ENCODE measurements around the gene COPS2. TPM values are rescaled to one million over a fixed set of nuclear protein-coding genes. Genes with fewer than 3 reads are reported as not detected.

COPS2 gene
- total and polyA plus RNA-seq, 9 of the 15 experiments (the other 6 are each of a cell fraction or from before 2014, with no cell fraction given), result 66.4 to 154 (median 117) TPM

DNA sequence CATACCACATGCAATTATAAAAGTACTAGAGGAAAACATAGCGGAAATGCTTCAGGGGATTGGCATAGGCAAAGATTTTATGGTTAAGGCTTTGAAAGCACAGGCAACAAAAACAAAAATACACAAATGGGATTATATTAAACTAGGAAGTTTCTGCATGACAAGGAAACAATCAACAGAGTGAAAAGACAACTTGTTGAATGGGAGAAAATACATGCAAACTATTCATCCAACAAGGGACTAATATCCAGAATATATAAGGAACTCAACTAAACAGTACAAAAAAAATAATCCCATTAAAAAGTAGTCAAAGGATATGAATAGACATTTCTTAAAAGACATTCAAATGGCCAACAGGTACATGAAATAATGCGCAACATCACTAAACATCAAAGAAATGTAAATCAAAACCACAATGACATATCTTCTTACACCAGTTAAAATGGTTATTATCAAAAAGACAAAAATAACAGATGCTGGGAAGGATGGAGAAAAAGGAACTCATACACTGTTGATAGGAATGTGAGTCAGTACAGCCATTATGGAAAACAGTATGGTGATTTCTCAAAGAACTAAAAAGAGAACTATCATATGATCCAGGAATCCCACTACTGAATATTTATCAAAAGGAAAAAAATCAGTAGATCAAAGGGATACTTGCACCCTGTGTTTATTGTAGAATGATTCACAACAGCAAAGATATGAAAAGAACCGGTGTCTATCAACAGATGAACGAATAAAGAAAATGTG lies 39.1 kb downstream of the COPS2 start:
- H3K4me3 ChIP-seq, result no peak overlapping the region
- H4K20me1 ChIP-seq (replicated peaks; ENCODE audit: control insufficient read depth, insufficient read depth, low read length), result no peaks in the 10 kb centered on the region
- no peak overlapping the region for H3K9ac ChIP-seq (ENCODE audit: insufficient read depth in 1 of 2, low read depth in 2 of 2, low read length in 2 of 2)
- intact Hi-C loops (cut with micrococcal nuclease) (no loop called here), in situ Hi-C loops (cut with MboI) (no loop called here)
- peaks cover 31% of the 10 kb centered on the region; the same call in 2 of the 3 replicates for H3K36me3 ChIP-seq (ENCODE audit: control insufficient read depth, insufficient read depth, low read length)
- ATAC-seq (no peak), DNase-seq (ENCODE audit: extremely low read depth in 1 of 4, low spot score in 3 of 4) (no peak), FAIRE-seq (no peak)
- TF ChIP-seq MTA1 (IDR thresholded peaks at IDR 0.05; ENCODE audit: borderline replicate concordance) (no peak), HEY1 (CRISPR knock-in tag; IDR thresholded peaks at IDR 0.05; ENCODE audit: borderline replicate concordance) (no peak), ZNF551 (CRISPR knock-in tag; IDR thresholded peaks at IDR 0.05) (no peak), ZNF174 (CRISPR knock-in tag; IDR thresholded peaks at IDR 0.05) (no peak), PHTF2 (CRISPR knock-in tag; IDR thresholded peaks at IDR 0.05) (no peak), FOXA3 (CRISPR knock-in tag; conservative IDR thresholded peaks at IDR 0.05 in 1 of 2, IDR thresholded peaks at IDR 0.05 in 1 of 2) (no peak), ZBTB17 (CRISPR knock-in tag; IDR thresholded peaks at IDR 0.05) (no peak), KAT2B (IDR thresholded peaks at IDR 0.05; ENCODE audit: low read depth, low read length) (no peak), KDM2B (CRISPR knock-in tag; IDR thresholded peaks at IDR 0.05) (no peak), ZNF274 (IDR thresholded peaks at IDR 0.05; ENCODE audit: borderline replicate concordance, low read depth, low read length) (no peak), PHB (CRISPR knock-in tag; IDR thresholded peaks at IDR 0.05) (no peak), TAF1 (IDR thresholded peaks at IDR 0.05; ENCODE audit: control insufficient read depth, extremely low read depth, insufficient read depth, low read length, severe bottlenecking) (no peak), HNRNPUL1 (IDR thresholded peaks at IDR 0.05; ENCODE audit: low read length) (no peak), NR2C1 (IDR thresholded peaks at IDR 0.05) (no peak), NR2C1 (tag; IDR thresholded peaks at IDR 0.05) (no peak)
- TF ChIP-seq, protein P1, sequence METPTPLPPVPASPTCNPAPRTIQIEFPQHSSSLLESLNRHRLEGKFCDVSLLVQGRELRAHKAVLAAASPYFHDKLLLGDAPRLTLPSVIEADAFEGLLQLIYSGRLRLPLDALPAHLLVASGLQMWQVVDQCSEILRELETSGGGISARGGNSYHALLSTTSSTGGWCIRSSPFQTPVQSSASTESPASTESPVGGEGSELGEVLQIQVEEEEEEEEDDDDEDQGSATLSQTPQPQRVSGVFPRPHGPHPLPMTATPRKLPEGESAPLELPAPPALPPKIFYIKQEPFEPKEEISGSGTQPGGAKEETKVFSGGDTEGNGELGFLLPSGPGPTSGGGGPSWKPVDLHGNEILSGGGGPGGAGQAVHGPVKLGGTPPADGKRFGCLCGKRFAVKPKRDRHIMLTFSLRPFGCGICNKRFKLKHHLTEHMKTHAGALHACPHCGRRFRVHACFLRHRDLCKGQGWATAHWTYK (CRISPR knock-in tag; IDR thresholded peaks at IDR 0.05), result no peak
- TF ChIP-seq, protein P2, sequence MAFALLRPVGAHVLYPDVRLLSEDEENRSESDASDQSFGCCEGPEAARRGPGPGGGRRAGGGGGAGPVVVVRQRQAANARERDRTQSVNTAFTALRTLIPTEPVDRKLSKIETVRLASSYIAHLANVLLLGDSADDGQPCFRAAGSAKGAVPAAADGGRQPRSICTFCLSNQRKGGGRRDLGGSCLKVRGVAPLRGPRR (CRISPR knock-in tag; IDR thresholded peaks at IDR 0.05), result no peak
- POLR2A ChIA-PET, result no interaction called here
- WGBS (ENCODE audit: insufficient coverage, low coverage, missing lambda C conversion rate), result 94% methylated on average over 4 of the region's 4 CpGs
- H3K27me3 ChIP-seq (ENCODE audit: control insufficient read depth in 2 of 2, insufficient read depth in 2 of 2, low read length in 2 of 2), result no peaks in the 10 kb centered on the region
- no peaks in the 10 kb centered on the region for H3K9me1 ChIP-seq (ENCODE audit: control insufficient read depth, insufficient read depth, low read length)
- H3K4me2 ChIP-seq (ENCODE audit: insufficient read depth, low read length), result no peak overlapping the region
- H3K79me2 ChIP-seq (ENCODE audit: control insufficient read depth, insufficient read depth, low read length), result no peaks in the 10 kb centered on the region; the same call in 2 of the 3 replicates
- H3K4me1 ChIP-seq (replicated peaks in 1 of 2; ENCODE audit: control insufficient read depth in 2 of 2, insufficient read depth in 2 of 2, low read length in 2 of 2), result no peaks in the 10 kb centered on the region
- H2AFZ ChIP-seq (ENCODE audit: low read depth, low read length), result no peak overlapping the region
- no TSS peak for BruUV-seq (replicated peaks)
- CTCF ChIA-PET (ENCODE audit: low intra/inter-chr PET ratio), result no interaction called here
- H3K27ac ChIP-seq (ENCODE audit: extremely low read depth, low read depth, low read length), result no peak overlapping the region
- no peaks in the 10 kb centered on the region for H3K9me3 ChIP-seq (replicated peaks; ENCODE audit: control insufficient read depth, insufficient read depth, low read depth, low read length)
